Body of pancreas (tissue), 4 donors: Measurements from ENCODE around the gene RFPL4A.

ENCODE experiments used
- POLR2A ChIP-seq, 3 donors: fragments of 450-650 bp; IDR thresholded peaks; one replicate each; pipeline ENCODE4 v1.6.1; 2016; ENCODE audit warnings: antibody characterized with exemption in 3 of 3, mild to moderate bottlenecking in 2 of 3
- TF ChIP-seq, protein P1 (sequence below), 7 experiments: fragments of 450-650 bp in 4 of 7; fragments of 200-600 bp in 3 of 7; sonication (generic) in 3 of 7; IDR thresholded peaks; one replicate each; pipeline ENCODE4 v1.5.1; 2016 to 2019; ENCODE audit warnings: antibody characterized with exemption in 7 of 7

- TF ChIP-seq, protein P1, sequence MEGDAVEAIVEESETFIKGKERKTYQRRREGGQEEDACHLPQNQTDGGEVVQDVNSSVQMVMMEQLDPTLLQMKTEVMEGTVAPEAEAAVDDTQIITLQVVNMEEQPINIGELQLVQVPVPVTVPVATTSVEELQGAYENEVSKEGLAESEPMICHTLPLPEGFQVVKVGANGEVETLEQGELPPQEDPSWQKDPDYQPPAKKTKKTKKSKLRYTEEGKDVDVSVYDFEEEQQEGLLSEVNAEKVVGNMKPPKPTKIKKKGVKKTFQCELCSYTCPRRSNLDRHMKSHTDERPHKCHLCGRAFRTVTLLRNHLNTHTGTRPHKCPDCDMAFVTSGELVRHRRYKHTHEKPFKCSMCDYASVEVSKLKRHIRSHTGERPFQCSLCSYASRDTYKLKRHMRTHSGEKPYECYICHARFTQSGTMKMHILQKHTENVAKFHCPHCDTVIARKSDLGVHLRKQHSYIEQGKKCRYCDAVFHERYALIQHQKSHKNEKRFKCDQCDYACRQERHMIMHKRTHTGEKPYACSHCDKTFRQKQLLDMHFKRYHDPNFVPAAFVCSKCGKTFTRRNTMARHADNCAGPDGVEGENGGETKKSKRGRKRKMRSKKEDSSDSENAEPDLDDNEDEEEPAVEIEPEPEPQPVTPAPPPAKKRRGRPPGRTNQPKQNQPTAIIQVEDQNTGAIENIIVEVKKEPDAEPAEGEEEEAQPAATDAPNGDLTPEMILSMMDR (IDR thresholded peaks at IDR 0.05), result no peak
- TF ChIP-seq POLR2A (IDR thresholded peaks at IDR 0.05), result no peak
Observed at GRCh38 chr19:55753401-55753800, 5.5 kb upstream of the RFPL4A start.
